Body of pancreas (tissue), 4 donors: ENCODE data around the gene SLC25A43. TPM values are rescaled to one million over a fixed set of nuclear protein-coding genes. Genes with fewer than 3 reads are reported as not detected.

ENCODE experiments used
- ATAC-seq: fragments of 150-250 bp; one replicate; pipeline ENCODE4 v1.9.1; 2016
- DNase-seq, 4 donors: peaks; one replicate each; pipeline ENCODE4 v3.0.0-alpha.2; 2019
- H3K27ac ChIP-seq, 4 donors: fragments of 200-600 bp; sonication (generic); 1 replicate in 3 of 4; 2 replicates in 1 of 4; pipeline versions ENCODE4 v1.5.1 to v1.6.1; 2016 to 2019; ENCODE audit warnings: mild to moderate bottlenecking in 1 of 4, mixed read lengths in 1 of 4, moderate library complexity in 1 of 4
- H3K27me3 ChIP-seq, 2 donors: fragments of 200-600 bp; sonication (generic); one replicate each; pipeline ENCODE4 v1.6.0; 2016; ENCODE audit warnings: mild to moderate bottlenecking in 1 of 2
- H3K36me3 ChIP-seq, 2 donors: fragments of 200-600 bp; sonication (generic); replicated peaks in 1 of 2; 2 replicates each; pipeline ENCODE4 v1.5.1; 2016; ENCODE audit warnings: low read depth in 2 of 2; ENCODE audit not compliant: insufficient read depth in 1 of 2
- H3K4me1 ChIP-seq: fragments of 200-600 bp; sonication (generic); one replicate; pipeline ENCODE4 v1.6.0; 2016
- H3K4me3 ChIP-seq, 2 donors: fragments of 200-600 bp; sonication (generic); 1 replicate in 1 of 2; 2 replicates in 1 of 2; pipeline ENCODE4 v1.5.1; 2016 to 2019
- H3K9me3 ChIP-seq, 3 donors: fragments of 200-600 bp; sonication (generic); 1 replicate in 2 of 3; 2 replicates in 1 of 3; pipeline ENCODE4 v1.5.1; 2016
- CTCF ChIP-seq, 7 experiments: fragments of 450-650 bp in 4 of 7; fragments of 200-600 bp in 3 of 7; sonication (generic) in 3 of 7; IDR thresholded peaks; one replicate each; pipeline ENCODE4 v1.5.1; 2016 to 2019; ENCODE audit warnings: antibody characterized with exemption in 7 of 7
- POLR2A ChIP-seq, 3 donors: fragments of 450-650 bp; IDR thresholded peaks; one replicate each; pipeline ENCODE4 v1.6.1; 2016; ENCODE audit warnings: antibody characterized with exemption in 3 of 3, mild to moderate bottlenecking in 2 of 3
- whole genome bisulfite sequencing, 2 donors: methylation state at CpG; one replicate each; pipeline ENCODE4 v1.1.5; 2017; 5-methylcytosine and 5-hydroxymethylcytosine counted together
- intact Hi-C: fragments of 100-400 bp; cut with DNase I; formaldehyde crosslinking; loops from one replicate; pipeline ENCODE4 v1.15.1; 2023
- total RNA-seq, 2 donors: library from RNA; depleted of rRNA; stranded (reverse); fragments of >200 nt; gene quantifications; one replicate each; pipeline ENCODE4 v1.1.0, GENCODE V29; 2016

The SLC25A43 gene
- total RNA-seq, 2 donors from 2014 or later: 10.6 to 13.8 TPM

DNA sequence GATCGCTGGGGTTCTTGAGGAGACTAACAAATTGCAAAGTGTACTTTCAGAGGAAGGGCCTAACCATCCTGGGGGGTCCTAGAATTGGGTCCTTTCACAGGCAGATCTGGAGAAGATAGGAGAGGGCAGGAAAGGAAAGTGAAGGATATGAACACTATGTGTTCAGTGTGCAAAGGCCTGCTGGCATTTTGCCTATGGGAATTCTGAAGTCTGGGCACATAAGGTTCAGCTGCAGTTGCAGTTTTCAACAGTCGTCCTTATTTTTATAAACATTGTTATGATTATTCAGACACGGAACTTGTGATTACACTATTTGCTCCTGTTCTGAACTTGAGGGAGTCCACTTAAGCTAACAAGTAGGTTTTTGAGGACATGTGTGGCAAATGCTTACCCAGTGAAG lies 67.8 kb downstream of the SLC25A43 start:
- Histone ChIP-seq H3K36me3 (peaks cover 0 to 2% of the 10 kb centered on the region in 2 donors), H3K9me3 (no peaks in the 10 kb centered on the region), H3K27ac (peak overlapping the region; percentile 87 to 98 (median 96)), H3K4me1 (peaks cover 8% of the 10 kb centered on the region), H3K4me3 (no peak overlapping the region), H3K27me3 (no peaks in the 10 kb centered on the region)
- DNase-seq: peak; percentile 68 to 83 (median 80)
- intact Hi-C loops: no loop called here
- ATAC-seq: peak; percentile 47
- TF ChIP-seq CTCF (IDR thresholded peaks at IDR 0.05) (no peak), POLR2A (IDR thresholded peaks at IDR 0.05) (no peak)
- WGBS, 2 donors: 24 to 33% methylated on average over 3 of the region's 3 CpGs

DNA sequence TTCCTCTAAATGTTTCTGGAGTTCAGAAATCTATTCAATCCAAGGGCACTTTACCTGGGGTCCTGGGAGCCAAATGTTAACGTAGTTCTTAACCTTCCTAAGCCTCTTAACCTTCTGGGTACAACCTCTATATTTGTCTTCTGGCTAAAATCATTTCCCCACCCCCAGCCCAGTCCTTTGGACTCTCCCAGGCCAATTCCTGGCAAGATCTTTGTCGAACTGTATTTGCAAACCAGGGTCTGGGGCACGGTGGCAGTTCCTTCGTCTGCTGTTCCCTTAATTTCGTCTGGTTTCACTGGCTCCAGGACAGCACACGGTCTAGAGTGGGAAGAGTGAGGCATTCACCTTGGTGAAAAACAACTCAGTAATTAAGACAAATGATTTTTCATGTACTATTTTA lies 68.3 kb downstream of the SLC25A43 start:
- intact Hi-C loops: no loop called here
- Histone ChIP-seq H3K4me3 (no peak overlapping the region), H3K4me1 (peaks cover 8% of the 10 kb centered on the region), H3K27me3 (no peaks in the 10 kb centered on the region), H3K27ac (peak overlapping the region; percentile 87 to 98 (median 96)), H3K36me3 (peaks cover 0 to 2% of the 10 kb centered on the region in 2 donors), H3K9me3 (no peaks in the 10 kb centered on the region)
- WGBS, 2 donors: 28 to 56% methylated on average over 6 of the region's 6 CpGs
- no peak for TF ChIP-seq POLR2A (IDR thresholded peaks at IDR 0.05)
- no peak for TF ChIP-seq CTCF (IDR thresholded peaks at IDR 0.05)
- DNase-seq (peak; percentile 32 to 40 (median 35)), ATAC-seq (no peak)

- intact Hi-C loops: no loop called here
- peak within 1 kb of the TSS; percentile 51 to 76 for H3K4me3 ChIP-seq
- H3K36me3 ChIP-seq: peaks cover 0 to 2% of the 10 kb centered on the region in 2 donors
- WGBS, 2 donors: 1 to 7% methylated on average over 2 to 22 of the region's 46 CpGs
- DNase-seq (peak; percentile 82 to 88 (median 88)), ATAC-seq (peak; percentile 89)
- peak within 1 kb of the TSS; percentile 87 to 98 (median 96) for H3K27ac ChIP-seq
- peak; percentile 82 to 97 (median 97) for TF ChIP-seq POLR2A (IDR thresholded peaks at IDR 0.05)
- TF ChIP-seq CTCF (IDR thresholded peaks at IDR 0.05): no peak
- no peaks in the 10 kb centered on the region for H3K27me3 ChIP-seq
- peaks cover 8% of the 10 kb centered on the region for H3K4me1 ChIP-seq
- no peaks in the 10 kb centered on the region for H3K9me3 ChIP-seq
Observed at GRCh38 chrX:119467842-119468550, 68.9 kb downstream of the SLC25A43 start, which contains the start of gene SLC25A5. SLC25A5 (plus strand) TSS chrX:119468444; CDS start chrX:119468516, 72 bp downstream.

- TF ChIP-seq CTCF (IDR thresholded peaks at IDR 0.05) (peak; percentile 53 to 93 (median 66)), POLR2A (IDR thresholded peaks at IDR 0.05) (no peak)
- peak; percentile 80 for ATAC-seq
- H3K27ac ChIP-seq: peak overlapping the region; percentile 87 to 98 (median 96)
- H3K9me3 ChIP-seq: no peaks in the 10 kb centered on the region
- peaks cover 0 to 2% of the 10 kb centered on the region in 2 donors for H3K36me3 ChIP-seq
- H3K4me3 ChIP-seq: peak overlapping the region; percentile 51 to 76
- intact Hi-C loops: no loop called here
- H3K4me1 ChIP-seq: peaks cover 8% of the 10 kb centered on the region
- DNase-seq: peak; percentile 88 to 91 (median 88)
- WGBS, 2 donors: 0% methylated on average over 1 to 43 of the region's 78 CpGs
- H3K27me3 ChIP-seq: no peaks in the 10 kb centered on the region
Observed at GRCh38 chrX:119468551-119469312, 69.6 kb downstream of the SLC25A43 start.
